Fibroblast of lung (primary cell): ENCODE measurements around the gene PPARGC1A.

Experiments
- CTCF ChIP-seq, 2 donors: IDR thresholded peaks in 1 of 2; conservative IDR thresholded peaks in 1 of 2; 1 replicate in 1 of 2; 2 replicates in 1 of 2; pipeline ENCODE4 v1.5.1; 2011 to 2012; ENCODE audit warnings: low read length in 2 of 2, control low read depth in 1 of 2, inconsistent platforms in 1 of 2, low read depth in 1 of 2, mild to moderate bottlenecking in 1 of 2
- EZH2 ChIP-seq: IDR thresholded peaks from 2 replicates; pipeline ENCODE4 v1.5.1; 2012; ENCODE audit warnings: low read length, control low read depth, mild to moderate bottlenecking; ENCODE audit errors: missing control alignments

GRCh38 chr4:23932186-23932585 is 42.3 kb upstream of the PPARGC1A start:
- TF ChIP-seq CTCF (conservative IDR thresholded peaks at IDR 0.05 in 1 of 2, IDR thresholded peaks at IDR 0.05 in 1 of 2; ENCODE audit: low read depth in 1 of 2, low read length in 2 of 2) (peak; percentile 7 to 13), EZH2 (no peak)
